ENCODE measurements around the gene CALD1. TPM values are rescaled to one million over a fixed set of nuclear protein-coding genes. Genes with fewer than 3 reads are reported as not detected.
"Not testable (repeated sequence)": the region's sequence is repeated elsewhere in the genome, so short reads cannot be mapped to it uniquely, and the experiment has no call there.

CALD1 gene
- total and polyA plus RNA-seq, 5 experiments from 2014 or later: not detected

DNA sequence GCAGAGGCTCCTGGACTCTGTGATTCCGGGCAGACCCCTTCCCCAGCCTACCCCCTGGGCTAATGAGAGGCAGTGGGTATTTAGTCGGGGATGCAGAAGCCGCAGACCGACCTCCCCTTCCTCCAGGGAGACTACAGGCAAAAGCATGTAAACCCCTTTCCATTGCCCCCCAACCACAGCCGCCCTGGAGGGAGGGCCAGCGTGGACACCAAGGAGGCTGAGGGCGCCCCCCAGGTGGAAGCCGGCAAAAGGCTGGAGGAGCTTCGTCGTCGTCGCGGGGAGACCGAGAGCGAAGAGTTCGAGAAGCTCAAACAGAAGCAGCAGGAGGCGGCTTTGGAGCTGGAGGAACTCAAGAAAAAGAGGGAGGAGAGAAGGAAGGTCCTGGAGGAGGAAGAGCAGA is 167.9 kb downstream of the CALD1 start:
- H3K27ac Mint-ChIP-seq: peak overlapping the region in 1 of 10 donors; percentile 53
- peaks cover 9 to 23% (median 13%) of the 10 kb centered on the region in 4 donors for H3K4me1 Mint-ChIP-seq
- H3K9me3 Mint-ChIP-seq: no peaks in the 10 kb centered on the region
- peaks cover 0 to 2% (median 0%) of the 10 kb centered on the region in 5 donors for H3K27me3 Mint-ChIP-seq
- H3K36me3 Mint-ChIP-seq: no peaks in the 10 kb centered on the region
- ATAC-seq (no peak), DNase-seq (no peak)
- POLR2A ChIA-PET: interaction anchor here (0.6 kb wide), 2 partner anchors 43 to 313 kb away, joined by 3 read pairs; no protein-coding TSS in a partner anchor
- no peak overlapping the region for H3K4me3 Mint-ChIP-seq

DNA sequence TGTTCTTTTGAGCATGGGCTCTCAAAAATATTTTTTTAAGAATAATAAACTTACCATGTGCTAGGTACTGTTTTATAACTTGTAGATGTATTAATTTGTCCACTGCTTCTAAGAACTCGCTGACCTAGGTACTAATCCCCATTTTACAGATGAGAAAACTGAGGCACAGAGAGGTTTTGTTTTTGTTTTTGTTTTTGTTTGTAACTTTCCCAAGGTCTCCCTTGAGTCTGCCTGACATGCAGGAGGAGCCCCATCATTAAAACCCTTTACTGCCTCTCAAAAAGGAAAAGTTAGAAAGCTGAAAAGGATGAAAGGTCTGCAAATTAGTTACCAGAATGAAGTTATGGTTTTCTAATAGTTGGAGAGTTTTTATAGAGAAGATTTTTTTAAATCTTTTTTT is 168.4 kb downstream of the CALD1 start:
- POLR2A ChIA-PET: no interaction called here
- H3K4me3 Mint-ChIP-seq: no peak overlapping the region
- no peaks in the 10 kb centered on the region for H3K36me3 Mint-ChIP-seq
- H3K9me3 Mint-ChIP-seq: no peaks in the 10 kb centered on the region
- no peak overlapping the region for H3K27ac Mint-ChIP-seq
- peaks cover 9 to 23% (median 13%) of the 10 kb centered on the region in 4 donors for H3K4me1 Mint-ChIP-seq
- DNase-seq (no peak), ATAC-seq (no peak)
- H3K27me3 Mint-ChIP-seq: peaks cover 0 to 2% (median 0%) of the 10 kb centered on the region in 5 donors

DNA sequence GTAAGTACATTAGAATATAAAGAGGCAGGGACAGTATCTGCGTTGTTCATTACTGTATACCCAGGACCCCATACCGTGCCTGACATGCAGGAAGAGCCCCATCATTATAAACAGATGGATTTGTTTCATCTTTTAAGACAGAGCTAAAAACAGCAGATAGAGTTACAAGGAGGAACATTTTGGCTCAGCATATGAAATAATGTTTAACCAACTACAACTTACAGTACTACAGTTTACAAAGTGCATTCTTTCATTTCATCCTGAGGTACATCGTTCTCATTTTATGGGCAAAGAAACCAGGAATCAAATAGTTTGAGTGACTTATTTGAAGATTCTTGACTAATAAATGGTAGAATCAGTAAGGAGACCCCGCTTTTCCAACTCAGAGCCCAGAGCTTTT is 168.8 kb downstream of the CALD1 start:
- DNase-seq: no peak
- H3K4me3 Mint-ChIP-seq: no peak overlapping the region
- ATAC-seq: no peak
- H3K36me3 Mint-ChIP-seq: no peaks in the 10 kb centered on the region
- peaks cover 9 to 23% (median 13%) of the 10 kb centered on the region in 4 donors for H3K4me1 Mint-ChIP-seq
- no peak overlapping the region for H3K27ac Mint-ChIP-seq
- H3K9me3 Mint-ChIP-seq: no peaks in the 10 kb centered on the region
- H3K27me3 Mint-ChIP-seq: peaks cover 0 to 2% (median 0%) of the 10 kb centered on the region in 5 donors
- POLR2A ChIA-PET: no interaction called here

DNA sequence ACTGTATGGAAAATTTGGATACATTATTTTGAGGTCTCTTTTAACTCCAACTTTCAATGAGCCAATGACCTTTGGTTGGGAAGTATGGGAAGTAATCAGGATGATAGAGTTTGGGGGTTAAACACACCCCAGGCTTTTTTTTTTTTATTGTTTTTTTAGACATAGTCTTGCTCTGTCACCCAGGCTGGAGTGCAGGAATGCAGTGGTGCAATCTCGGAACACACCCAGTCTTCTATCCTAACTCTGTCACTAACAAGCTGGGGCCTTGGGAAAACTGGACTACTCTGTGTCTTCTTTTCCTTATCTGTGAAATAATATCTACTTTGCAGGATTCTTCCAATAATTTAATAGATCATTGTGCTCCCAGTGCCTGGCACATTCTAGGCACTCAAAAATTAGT is 169.3 kb downstream of the CALD1 start:
- Mint-ChIP-seq H3K36me3 (no peaks in the 10 kb centered on the region), H3K27ac (no peak overlapping the region), H3K27me3 (peaks cover 0 to 2% (median 0%) of the 10 kb centered on the region in 5 donors), H3K4me3 (no peak overlapping the region), H3K4me1 (peaks cover 9 to 23% (median 13%) of the 10 kb centered on the region in 4 donors), H3K9me3 (no peaks in the 10 kb centered on the region)
- no peak for DNase-seq
- POLR2A ChIA-PET: interaction anchor here (0.6 kb wide), 1 partner anchor 110 kb away, joined by 3 read pairs; no protein-coding TSS in a partner anchor
- no peak for ATAC-seq

DNA sequence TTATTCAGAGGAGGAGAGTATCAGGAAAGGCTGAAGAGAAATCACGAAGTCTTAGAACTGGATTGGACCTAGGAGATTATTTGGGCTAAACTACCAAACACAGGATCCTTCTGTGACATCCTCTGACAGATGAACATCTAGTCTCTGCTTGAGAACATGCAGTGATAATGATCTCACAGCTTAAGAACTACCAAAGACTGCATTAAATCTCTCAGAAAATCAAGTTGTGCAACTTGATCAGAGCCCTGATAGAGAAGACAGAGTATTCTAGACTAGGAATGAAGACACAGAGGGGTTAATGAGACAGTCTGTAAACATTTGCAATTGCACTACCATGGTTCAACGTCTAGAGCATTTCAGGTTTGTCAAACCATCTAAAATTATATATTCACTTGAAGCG is 169.7 kb downstream of the CALD1 start:
- peaks cover 9 to 23% (median 13%) of the 10 kb centered on the region in 4 donors for H3K4me1 Mint-ChIP-seq
- H3K4me3 Mint-ChIP-seq: no peak overlapping the region
- no peaks in the 10 kb centered on the region for H3K36me3 Mint-ChIP-seq
- H3K27ac Mint-ChIP-seq: no peak overlapping the region
- no peak for DNase-seq
- no peaks in the 10 kb centered on the region for H3K27me3 Mint-ChIP-seq
- POLR2A ChIA-PET: interaction anchor here (0.6 kb wide), 1 partner anchor 110 kb away, joined by 3 read pairs; no protein-coding TSS in a partner anchor
- H3K9me3 Mint-ChIP-seq: no peaks in the 10 kb centered on the region
- ATAC-seq: no peak

DNA sequence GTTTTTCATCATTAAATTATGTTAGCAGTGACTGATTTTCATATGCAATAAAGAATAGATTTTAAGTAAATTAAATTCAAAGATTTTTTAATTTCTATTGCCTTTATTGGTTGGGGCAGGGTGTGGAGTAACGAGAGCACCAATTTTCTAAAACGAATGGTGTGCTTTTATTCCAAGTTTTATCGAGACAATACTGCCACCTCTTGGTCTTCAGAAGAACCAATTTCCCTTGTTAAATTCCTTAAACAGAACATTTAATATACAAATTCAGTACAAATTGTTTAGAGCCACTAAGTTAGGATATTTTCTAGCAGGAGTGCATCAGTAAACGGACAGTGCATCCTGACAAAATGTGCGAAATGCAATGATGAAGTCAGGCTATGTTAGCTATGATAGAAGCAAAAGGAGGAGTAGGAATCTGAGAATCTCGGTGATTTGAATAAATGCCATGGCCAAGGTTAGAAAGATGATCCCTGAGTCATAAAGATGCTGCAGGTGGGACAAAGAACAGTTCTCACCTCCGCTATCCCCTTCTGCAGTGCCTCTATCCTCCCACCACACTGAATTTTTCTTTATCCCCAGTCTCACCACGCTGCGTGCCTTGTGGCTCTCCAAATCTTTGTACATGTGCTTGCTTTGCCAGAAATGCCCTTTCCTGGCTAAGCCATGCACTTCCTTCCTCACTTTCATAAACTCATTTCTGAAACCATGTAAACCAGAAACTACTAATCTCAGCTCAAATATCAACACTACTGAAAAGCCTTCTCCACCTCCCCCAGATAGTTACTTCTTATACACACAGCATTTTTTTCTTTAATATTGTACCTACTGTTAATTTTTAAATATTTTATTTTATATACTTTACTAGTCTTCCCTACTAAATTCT is 175.0 kb downstream of the CALD1 start:
- POLR2A ChIA-PET: interaction anchor here (1.2 kb wide), 1 partner anchor 320 kb away, joined by 3 read pairs; no protein-coding TSS in a partner anchor
- Mint-ChIP-seq H3K36me3 (no peaks in the 10 kb centered on the region), H3K4me3 (no peak overlapping the region), H3K9me3 (no peaks in the 10 kb centered on the region), H3K27ac (peak overlapping the region in 1 of 10 donors; percentile 82), H3K27me3 (no peaks in the 10 kb centered on the region), H3K4me1 (peaks cover 0 to 7% (median 3%) of the 10 kb centered on the region in 4 donors)
- DNase-seq: peak in 4 of 10 donors; percentile 5 to 58 (median 48)
- ATAC-seq: peak; percentile 49 to 53

DNA sequence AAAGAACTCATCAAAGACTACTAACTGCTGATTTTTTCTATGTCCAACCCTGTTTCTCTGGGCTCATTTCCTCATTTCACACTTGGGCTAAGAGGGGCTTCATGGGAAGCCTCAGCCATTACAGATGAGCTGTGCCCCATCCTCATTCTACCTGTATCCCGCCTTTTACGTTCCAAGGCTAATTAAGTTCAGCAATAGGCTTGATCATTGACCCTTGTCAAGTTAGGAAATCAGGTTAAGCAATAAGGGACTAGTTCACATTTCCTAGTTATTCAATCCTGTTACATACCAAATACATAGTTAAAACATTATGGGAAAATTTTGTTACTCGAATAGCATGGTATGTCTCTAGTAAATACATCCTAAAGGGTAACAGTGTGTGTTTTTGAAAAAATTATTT is 177.6 kb downstream of the CALD1 start:
- Mint-ChIP-seq H3K4me3 (no peak overlapping the region), H3K9me3 (no peaks in the 10 kb centered on the region), H3K27ac (no peak overlapping the region), H3K27me3 (peaks cover 0 to 1% (median 0%) of the 10 kb centered on the region in 5 donors), H3K4me1 (peaks cover 0 to 7% (median 3%) of the 10 kb centered on the region in 4 donors), H3K36me3 (no peaks in the 10 kb centered on the region)
- ATAC-seq: no peak
- no peak for DNase-seq
- POLR2A ChIA-PET: interaction anchor here (1.2 kb wide), 1 partner anchor 213 kb away, joined by 3 read pairs; no protein-coding TSS in a partner anchor

DNA sequence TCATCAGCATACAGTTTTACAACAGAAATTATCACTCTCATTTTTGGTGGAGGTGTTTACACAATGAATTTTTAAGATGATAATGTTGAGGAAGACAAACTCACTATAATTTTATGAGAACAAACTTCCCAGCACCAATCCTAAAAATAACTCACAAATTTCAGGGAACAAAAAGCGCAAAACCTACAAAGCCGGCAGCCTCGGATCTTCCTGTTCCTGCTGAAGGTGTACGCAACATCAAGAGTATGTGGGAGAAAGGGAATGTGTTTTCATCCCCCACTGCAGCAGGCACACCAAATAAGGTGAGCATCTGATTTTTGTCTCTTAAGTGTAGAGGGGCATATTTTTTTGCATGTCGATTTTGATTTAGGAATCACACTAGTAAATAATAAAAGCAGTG is 180.4 kb downstream of the CALD1 start:
- DNase-seq (no peak), ATAC-seq (no peak)
- Mint-ChIP-seq H3K4me1 (peaks cover 0 to under 1% (median 0%) of the 10 kb centered on the region in 4 donors), H3K27me3 (peaks cover 1 to 7% (median 3%) of the 10 kb centered on the region in 5 donors), H3K27ac (no peak overlapping the region), H3K4me3 (no peak overlapping the region), H3K9me3 (no peaks in the 10 kb centered on the region), H3K36me3 (no peaks in the 10 kb centered on the region)
- POLR2A ChIA-PET: no interaction called here

DNA sequence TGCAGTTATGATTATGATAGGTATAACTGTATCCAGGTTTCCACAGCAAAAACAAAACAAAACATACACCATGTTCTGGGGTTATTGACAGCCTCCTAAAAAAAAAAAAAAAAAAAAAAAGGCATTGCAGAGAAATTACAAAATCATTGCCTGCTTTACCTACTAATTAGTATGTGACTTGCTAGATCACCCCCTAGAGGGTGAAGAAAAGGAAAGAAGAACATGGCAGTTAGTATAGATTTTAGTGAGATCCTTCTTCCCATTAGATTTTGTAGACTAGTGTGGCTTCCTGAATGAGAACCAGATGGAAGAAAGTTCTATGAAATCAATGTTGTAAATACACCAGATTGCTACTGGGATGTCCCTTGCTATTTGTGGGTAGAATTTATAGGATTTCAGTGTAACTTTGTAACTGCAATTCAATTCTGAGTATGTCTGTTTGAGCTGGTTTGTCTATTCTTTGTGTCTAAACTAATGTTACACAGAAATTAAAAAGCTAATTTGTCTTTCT is 182.9 kb downstream of the CALD1 start:
- POLR2A ChIA-PET: interaction anchor here (1.3 kb wide), 1 partner anchor 24 kb away, joined by 3 read pairs; the partner anchor contains the start of gene AGBL3
- Mint-ChIP-seq H3K27me3 (peaks cover 1 to 7% (median 3%) of the 10 kb centered on the region in 5 donors), H3K4me1 (peaks cover 2 to 4% (median 3%) of the 10 kb centered on the region in 4 donors), H3K27ac (no peak overlapping the region), H3K4me3 (no peak overlapping the region), H3K9me3 (no peaks in the 10 kb centered on the region), H3K36me3 (no peaks in the 10 kb centered on the region)
- DNase-seq (no peak), ATAC-seq (peak in 1 of 2 donors; percentile 18)

DNA sequence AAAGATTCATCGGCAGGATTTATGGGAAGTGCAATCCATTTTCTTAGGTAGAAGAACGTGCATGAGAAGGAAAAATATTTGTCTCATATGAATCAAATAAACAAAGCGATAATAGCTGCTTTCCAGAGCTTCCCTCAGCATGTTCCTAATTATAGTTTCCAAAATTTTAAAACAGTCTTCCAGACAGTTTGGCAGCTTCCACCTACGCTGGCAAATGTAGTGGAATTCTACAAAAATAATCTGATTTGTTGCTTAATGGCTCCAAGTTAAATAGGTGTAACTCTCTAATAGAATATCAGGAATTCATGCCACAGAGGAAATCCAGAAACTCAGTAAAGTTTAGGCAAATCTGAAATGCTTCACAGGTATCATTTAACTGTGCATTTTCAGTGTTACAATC is 183.6 kb downstream of the CALD1 start:
- H3K27ac Mint-ChIP-seq: no peak overlapping the region
- H3K4me1 Mint-ChIP-seq: peaks cover 5 to 9% (median 7%) of the 10 kb centered on the region in 4 donors
- POLR2A ChIA-PET: interaction anchor here (1.3 kb wide), 1 partner anchor 24 kb away, joined by 3 read pairs; the partner anchor contains the start of gene AGBL3
- H3K36me3 Mint-ChIP-seq: no peaks in the 10 kb centered on the region
- no peak overlapping the region for H3K4me3 Mint-ChIP-seq
- DNase-seq: no peak
- peaks cover 1 to 7% (median 3%) of the 10 kb centered on the region in 5 donors for H3K27me3 Mint-ChIP-seq
- ATAC-seq: no peak
- H3K9me3 Mint-ChIP-seq: no peaks in the 10 kb centered on the region

DNA sequence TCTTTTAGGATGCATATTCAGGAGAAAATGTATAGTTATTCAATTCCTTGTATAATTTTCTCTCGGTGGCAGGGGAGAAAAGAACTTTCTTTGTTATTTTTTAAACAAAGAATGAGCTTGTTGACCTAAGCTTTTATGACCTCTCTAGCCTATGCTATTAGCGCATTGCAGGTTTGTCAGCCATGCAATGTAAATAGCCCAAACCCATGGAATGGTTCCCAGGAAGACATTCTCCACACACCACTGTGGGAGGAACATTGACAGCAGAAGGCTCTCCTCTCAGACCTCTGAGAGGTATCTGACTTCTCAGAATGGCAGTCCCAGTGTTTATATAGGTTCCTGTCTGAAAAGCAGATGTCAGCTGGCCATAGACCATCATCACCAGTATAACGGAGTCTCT is 187.3 kb downstream of the CALD1 start:
- H3K36me3 Mint-ChIP-seq: no peaks in the 10 kb centered on the region
- POLR2A ChIA-PET: no interaction called here
- H3K9me3 Mint-ChIP-seq: no peaks in the 10 kb centered on the region
- peak overlapping the region in 1 of 10 donors; percentile 29 for H3K27ac Mint-ChIP-seq
- ATAC-seq (no peak), DNase-seq (no peak)
- H3K27me3 Mint-ChIP-seq: peaks cover 1 to 7% (median 2%) of the 10 kb centered on the region in 5 donors
- no peak overlapping the region for H3K4me3 Mint-ChIP-seq
- peaks cover 5 to 11% (median 7%) of the 10 kb centered on the region in 4 donors for H3K4me1 Mint-ChIP-seq

DNA sequence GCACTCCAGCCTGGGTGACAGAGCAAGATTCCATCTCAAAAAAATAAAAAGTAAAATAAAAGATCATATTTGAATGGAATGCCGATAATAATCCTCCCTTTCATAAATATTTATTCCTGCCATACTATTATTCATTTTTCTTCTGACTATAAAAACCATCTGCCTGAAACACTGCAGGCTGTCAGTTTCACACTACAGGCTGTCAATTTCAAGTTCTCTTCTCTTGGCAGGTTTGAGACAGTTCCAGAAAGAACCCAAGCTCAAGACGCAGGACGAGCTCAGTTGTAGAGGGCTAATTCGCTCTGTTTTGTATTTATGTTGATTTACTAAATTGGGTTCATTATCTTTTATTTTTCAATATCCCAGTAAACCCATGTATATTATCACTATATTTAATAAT is 188.7 kb downstream of the CALD1 start:
- Mint-ChIP-seq H3K9me3 (no peaks in the 10 kb centered on the region), H3K27me3 (peaks cover 1 to 7% (median 2%) of the 10 kb centered on the region in 5 donors), H3K4me1 (peaks cover 5 to 11% (median 7%) of the 10 kb centered on the region in 4 donors), H3K36me3 (no peaks in the 10 kb centered on the region), H3K27ac (peak overlapping the region in 1 of 10 donors; percentile 58), H3K4me3 (no peak overlapping the region)
- ATAC-seq: no peak
- no peak for DNase-seq
- POLR2A ChIA-PET: no interaction called here

DNA sequence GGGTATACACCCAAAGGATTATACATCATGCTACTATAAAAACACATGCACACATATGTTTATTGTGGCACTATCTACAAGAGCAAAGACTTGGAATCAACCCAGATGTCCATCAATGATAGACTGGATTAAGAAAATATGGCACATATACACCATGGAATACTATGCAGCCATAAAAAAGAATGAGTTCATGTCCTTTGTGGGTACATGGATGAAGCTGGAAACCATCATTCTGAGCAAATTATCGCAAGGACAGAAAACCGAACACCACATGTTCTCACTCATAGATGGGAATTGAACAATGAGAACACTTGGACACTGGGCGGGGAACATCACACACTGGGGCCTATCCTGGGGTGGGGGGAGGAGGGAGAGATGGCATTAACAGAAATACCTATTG is 202.2 kb downstream of the CALD1 start:
- POLR2A ChIA-PET, H3K36me3 Mint-ChIP-seq, DNase-seq, H3K27me3 Mint-ChIP-seq, ATAC-seq, H3K4me3 Mint-ChIP-seq: not testable (repeated sequence)
- Mint-ChIP-seq H3K4me1 (peaks cover 8 to 22% (median 19%) of the 10 kb centered on the region in 4 donors), H3K9me3 (peaks cover 0 to 17% (median 1%) of the 10 kb centered on the region in 9 donors), H3K27ac (peak overlapping the region in 1 of 10 donors; percentile 21)
